ENCODE data around the gene ZSCAN30. TPM values are rescaled to one million over a fixed set of nuclear protein-coding genes. Genes with fewer than 3 reads are reported as not detected.

The ZSCAN30 gene
- total RNA-seq, 4 donors from 2014 or later, result 5.5 to 18.1 (median 8.0) TPM

GRCh38 chr18:35311496-35311895, 21.5 kb upstream of the ZSCAN30 start:
- TF ChIP-seq POLR2A (IDR thresholded peaks at IDR 0.05), result no peak
- TF ChIP-seq, protein P1, sequence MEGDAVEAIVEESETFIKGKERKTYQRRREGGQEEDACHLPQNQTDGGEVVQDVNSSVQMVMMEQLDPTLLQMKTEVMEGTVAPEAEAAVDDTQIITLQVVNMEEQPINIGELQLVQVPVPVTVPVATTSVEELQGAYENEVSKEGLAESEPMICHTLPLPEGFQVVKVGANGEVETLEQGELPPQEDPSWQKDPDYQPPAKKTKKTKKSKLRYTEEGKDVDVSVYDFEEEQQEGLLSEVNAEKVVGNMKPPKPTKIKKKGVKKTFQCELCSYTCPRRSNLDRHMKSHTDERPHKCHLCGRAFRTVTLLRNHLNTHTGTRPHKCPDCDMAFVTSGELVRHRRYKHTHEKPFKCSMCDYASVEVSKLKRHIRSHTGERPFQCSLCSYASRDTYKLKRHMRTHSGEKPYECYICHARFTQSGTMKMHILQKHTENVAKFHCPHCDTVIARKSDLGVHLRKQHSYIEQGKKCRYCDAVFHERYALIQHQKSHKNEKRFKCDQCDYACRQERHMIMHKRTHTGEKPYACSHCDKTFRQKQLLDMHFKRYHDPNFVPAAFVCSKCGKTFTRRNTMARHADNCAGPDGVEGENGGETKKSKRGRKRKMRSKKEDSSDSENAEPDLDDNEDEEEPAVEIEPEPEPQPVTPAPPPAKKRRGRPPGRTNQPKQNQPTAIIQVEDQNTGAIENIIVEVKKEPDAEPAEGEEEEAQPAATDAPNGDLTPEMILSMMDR (IDR thresholded peaks at IDR 0.05), result no peak

GRCh38 chr18:35306588-35307250, 16.7 kb upstream of the ZSCAN30 start:
- no peak for TF ChIP-seq POLR2A (IDR thresholded peaks at IDR 0.05)
- TF ChIP-seq, protein P1 (IDR thresholded peaks at IDR 0.05), result no peak
- intact Hi-C loops (cut with DNase I; ENCODE audit: low total_unique reads), result no loop called here
- WGBS, 2 donors, result 97% methylated on average over 5 of the region's 5 CpGs
- DNase-seq (ENCODE audit: low spot score in 2 of 2), result no peak
- H3K4me3 ChIP-seq (ENCODE audit: low read depth, poor library complexity, severe bottlenecking), result no peak overlapping the region

More at GRCh38 chr18:35311496-35311895, 21.5 kb upstream of the ZSCAN30 start:
- intact Hi-C loops (cut with DNase I; ENCODE audit: low total_unique reads), result no loop called here
- 25 to 37% methylated on average over 2 of the region's 2 CpGs for WGBS, 2 donors
- H3K4me3 ChIP-seq (ENCODE audit: low read depth, poor library complexity, severe bottlenecking), result no peak overlapping the region
- DNase-seq (ENCODE audit: low spot score in 2 of 2), result no peak

GRCh38 chr18:35303610-35304009, 13.6 kb upstream of the ZSCAN30 start:
- intact Hi-C loops (cut with DNase I; ENCODE audit: low total_unique reads), result no loop called here

GRCh38 chr18:35296060-35296459, 6.0 kb upstream of the ZSCAN30 start:
- no peak for TF ChIP-seq POLR2A (IDR thresholded peaks at IDR 0.05)
- H3K4me3 ChIP-seq (ENCODE audit: low read depth, poor library complexity, severe bottlenecking), result no peak overlapping the region
- DNase-seq (ENCODE audit: low spot score in 2 of 2), result no peak
- 97 to 100% methylated on average over 2 of the region's 2 CpGs for WGBS, 2 donors
- intact Hi-C loops (cut with DNase I; ENCODE audit: low total_unique reads), result no loop called here

More at GRCh38 chr18:35303610-35304009, 13.6 kb upstream of the ZSCAN30 start:
- DNase-seq (ENCODE audit: low spot score in 2 of 2), result no peak
- TF ChIP-seq POLR2A (IDR thresholded peaks at IDR 0.05), result no peak
- TF ChIP-seq, protein P1 (IDR thresholded peaks at IDR 0.05), result no peak
- WGBS, 2 donors, result 91 to 93% methylated on average over 4 of the region's 4 CpGs
- H3K4me3 ChIP-seq (ENCODE audit: low read depth, poor library complexity, severe bottlenecking), result no peak overlapping the region

- TF ChIP-seq, protein P1 (IDR thresholded peaks at IDR 0.05), result no peak
- TF ChIP-seq POLR2A (IDR thresholded peaks at IDR 0.05), result no peak
- intact Hi-C loops (cut with DNase I; ENCODE audit: low total_unique reads), result no loop called here
- DNase-seq (ENCODE audit: low spot score in 2 of 2), result no peak
Observed at GRCh38 chr18:35291166-35291565, 1.1 kb upstream of the ZSCAN30 start.

GRCh38 chr18:35289727-35290093, 319 bp downstream of the ZSCAN30 start:
- DNase-seq (ENCODE audit: low spot score in 2 of 2), result peak in 1 of 2 donors; percentile 84
- H3K4me3 ChIP-seq (ENCODE audit: low read depth, poor library complexity, severe bottlenecking), result peak overlapping the region; percentile 58
- intact Hi-C loops (cut with DNase I; ENCODE audit: low total_unique reads), result no loop called here
- WGBS, 2 donors, result 1% methylated on average over 8 of the region's 8 CpGs
- TF ChIP-seq, protein P1 (IDR thresholded peaks at IDR 0.05), result no peak
- no peak for TF ChIP-seq POLR2A (IDR thresholded peaks at IDR 0.05)

More at GRCh38 chr18:35291166-35291565, 1.1 kb upstream of the ZSCAN30 start:
- WGBS, 2 donors, result 78 to 82% methylated on average over 2 of the region's 2 CpGs
- no peak overlapping the region for H3K4me3 ChIP-seq (ENCODE audit: low read depth, poor library complexity, severe bottlenecking)
